DOHH2 (cell line): ENCODE data around the gene ATF6B.
A peak's percentile ranks its signal among the peaks of the same experiment; 100 is the strongest.

Experiments used
- H3F3A ChIP-seq: fragments of 200-600 bp; sonication (generic), shearing (Covaris generic); 2 replicates; pipeline ENCODE4 v1.6.0; 2016; ENCODE audit warnings: antibody characterized with exemption, mild to moderate bottlenecking; ENCODE audit not compliant: control insufficient read depth, insufficient read depth
- H3K27ac ChIP-seq: fragments of 200-600 bp; sonication (generic); 2 replicates; pipeline ENCODE4 v1.5.1; 2014; ENCODE audit warnings: low read depth, mild to moderate bottlenecking, low read length, moderate library complexity
- H3K27me3 ChIP-seq: fragments of 200-600 bp; sonication (generic); 2 replicates; pipeline ENCODE4 v1.6.1; 2014; ENCODE audit warnings: mild to moderate bottlenecking, low read length, mixed read lengths; ENCODE audit not compliant: control insufficient read depth
- H3K36me3 ChIP-seq: fragments of 200-600 bp; sonication (generic); 2 replicates; pipeline ENCODE4 v1.6.1; 2014; ENCODE audit warnings: mild to moderate bottlenecking, low read length, moderate library complexity, mixed read lengths; ENCODE audit not compliant: control insufficient read depth
- H3K4me1 ChIP-seq: fragments of 200-600 bp; sonication (generic); 2 replicates; pipeline ENCODE4 v1.6.1; 2014; ENCODE audit warnings: mild to moderate bottlenecking, low read length, mixed read lengths; ENCODE audit not compliant: control insufficient read depth
- H3K4me2 ChIP-seq: fragments of 200-600 bp; sonication (generic); 2 replicates; pipeline ENCODE4 v1.6.0; 2014; ENCODE audit warnings: mild to moderate bottlenecking, low read length, moderate library complexity
- H3K4me3 ChIP-seq: fragments of 200-600 bp; sonication (generic); 2 replicates; pipeline ENCODE4 v1.5.1; 2014; ENCODE audit warnings: mild to moderate bottlenecking, low read length, mixed read lengths
- H3K79me2 ChIP-seq: fragments of 200-600 bp; sonication (generic); 2 replicates; pipeline ENCODE4 v1.6.1; 2014; ENCODE audit warnings: mild to moderate bottlenecking, low read length, mixed read lengths; ENCODE audit not compliant: control insufficient read depth
- H3K9me2 ChIP-seq: fragments of 200-600 bp; sonication (generic); replicated peaks from 2 replicates; pipeline ENCODE4 v1.6.1; 2014; ENCODE audit warnings: mild to moderate bottlenecking, low read length, mixed read lengths; ENCODE audit not compliant: control insufficient read depth
- H3K9me3 ChIP-seq: fragments of 200-600 bp; sonication (generic); 2 replicates; pipeline ENCODE4 v1.6.1; 2014; ENCODE audit warnings: antibody characterized with exemption, low read length, mixed read lengths; ENCODE audit not compliant: control insufficient read depth, insufficient read depth
- H4K20me1 ChIP-seq: fragments of 200-600 bp; sonication (generic); 2 replicates; pipeline ENCODE4 v1.6.0; 2014; ENCODE audit warnings: low read depth, mild to moderate bottlenecking, antibody characterized with exemption, low read length, moderate library complexity; ENCODE audit not compliant: control insufficient read depth, insufficient read depth
- EZH2phosphoT487 ChIP-seq: fragments of 200-600 bp; sonication (generic); IDR thresholded peaks from 2 replicates; pipeline ENCODE4 v1.6.1; 2017; ENCODE audit warnings: borderline replicate concordance, mild to moderate bottlenecking, antibody characterized with exemption, low read length, moderate library complexity, mixed read lengths
- TF ChIP-seq, protein P1 (sequence below): fragments of 200-600 bp; sonication (generic); IDR thresholded peaks from one replicate; pipeline ENCODE4 v1.5.1; 2014; ENCODE audit warnings: antibody characterized with exemption, mild to moderate bottlenecking, low read depth, low read length; ENCODE audit not compliant: poor library complexity, severe bottlenecking

The ATF6B gene

DNA sequence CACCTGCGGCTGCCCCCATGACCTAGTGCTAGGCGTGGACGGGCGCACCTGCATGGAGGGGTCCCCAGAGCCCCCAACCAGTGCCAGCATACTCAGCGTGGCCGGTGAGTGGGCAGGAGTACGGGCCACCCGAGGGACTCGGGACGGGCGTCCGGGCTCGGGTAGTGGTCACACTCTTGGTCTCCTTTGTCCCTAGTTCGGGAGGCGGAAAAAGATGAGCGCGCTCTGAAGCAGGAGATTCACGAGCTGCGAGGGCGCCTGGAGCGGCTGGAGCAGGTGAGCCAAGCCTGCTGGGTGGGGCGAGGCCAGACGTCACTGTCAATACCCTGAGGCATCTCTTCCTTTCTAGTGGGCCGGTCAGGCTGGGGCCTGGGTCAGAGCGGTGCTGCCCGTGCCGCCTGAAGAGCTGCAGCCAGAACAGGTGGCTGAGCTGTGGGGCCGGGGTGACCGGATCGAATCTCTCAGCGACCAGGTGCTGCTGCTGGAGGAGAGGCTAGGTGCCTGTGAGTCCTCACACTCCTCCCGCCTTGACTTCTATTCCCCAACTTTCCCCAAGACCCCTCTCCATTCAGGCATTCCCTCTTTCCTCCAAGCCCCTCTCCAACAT lies 39.2 kb upstream of the ATF6B start:
- no peaks in the 10 kb centered on the region for H3K9me2 ChIP-seq
- no peak overlapping the region for H3K4me3 ChIP-seq
- no peaks in the 10 kb centered on the region for H4K20me1 ChIP-seq
- no peaks in the 10 kb centered on the region for H3K79me2 ChIP-seq
- TF ChIP-seq, protein P1, sequence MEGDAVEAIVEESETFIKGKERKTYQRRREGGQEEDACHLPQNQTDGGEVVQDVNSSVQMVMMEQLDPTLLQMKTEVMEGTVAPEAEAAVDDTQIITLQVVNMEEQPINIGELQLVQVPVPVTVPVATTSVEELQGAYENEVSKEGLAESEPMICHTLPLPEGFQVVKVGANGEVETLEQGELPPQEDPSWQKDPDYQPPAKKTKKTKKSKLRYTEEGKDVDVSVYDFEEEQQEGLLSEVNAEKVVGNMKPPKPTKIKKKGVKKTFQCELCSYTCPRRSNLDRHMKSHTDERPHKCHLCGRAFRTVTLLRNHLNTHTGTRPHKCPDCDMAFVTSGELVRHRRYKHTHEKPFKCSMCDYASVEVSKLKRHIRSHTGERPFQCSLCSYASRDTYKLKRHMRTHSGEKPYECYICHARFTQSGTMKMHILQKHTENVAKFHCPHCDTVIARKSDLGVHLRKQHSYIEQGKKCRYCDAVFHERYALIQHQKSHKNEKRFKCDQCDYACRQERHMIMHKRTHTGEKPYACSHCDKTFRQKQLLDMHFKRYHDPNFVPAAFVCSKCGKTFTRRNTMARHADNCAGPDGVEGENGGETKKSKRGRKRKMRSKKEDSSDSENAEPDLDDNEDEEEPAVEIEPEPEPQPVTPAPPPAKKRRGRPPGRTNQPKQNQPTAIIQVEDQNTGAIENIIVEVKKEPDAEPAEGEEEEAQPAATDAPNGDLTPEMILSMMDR: no peak
- no peak for TF ChIP-seq EZH2phosphoT487
- H3K4me2 ChIP-seq: no peak overlapping the region
- H3F3A ChIP-seq: peaks cover under 1% of the 10 kb centered on the region; the same call in 1 of the 2 replicates
- peaks cover 10% of the 10 kb centered on the region for H3K4me1 ChIP-seq
- H3K27ac ChIP-seq: no peak overlapping the region
- no peaks in the 10 kb centered on the region for H3K9me3 ChIP-seq
- peaks cover 48% of the 10 kb centered on the region for H3K36me3 ChIP-seq
- no peaks in the 10 kb centered on the region for H3K27me3 ChIP-seq

DNA sequence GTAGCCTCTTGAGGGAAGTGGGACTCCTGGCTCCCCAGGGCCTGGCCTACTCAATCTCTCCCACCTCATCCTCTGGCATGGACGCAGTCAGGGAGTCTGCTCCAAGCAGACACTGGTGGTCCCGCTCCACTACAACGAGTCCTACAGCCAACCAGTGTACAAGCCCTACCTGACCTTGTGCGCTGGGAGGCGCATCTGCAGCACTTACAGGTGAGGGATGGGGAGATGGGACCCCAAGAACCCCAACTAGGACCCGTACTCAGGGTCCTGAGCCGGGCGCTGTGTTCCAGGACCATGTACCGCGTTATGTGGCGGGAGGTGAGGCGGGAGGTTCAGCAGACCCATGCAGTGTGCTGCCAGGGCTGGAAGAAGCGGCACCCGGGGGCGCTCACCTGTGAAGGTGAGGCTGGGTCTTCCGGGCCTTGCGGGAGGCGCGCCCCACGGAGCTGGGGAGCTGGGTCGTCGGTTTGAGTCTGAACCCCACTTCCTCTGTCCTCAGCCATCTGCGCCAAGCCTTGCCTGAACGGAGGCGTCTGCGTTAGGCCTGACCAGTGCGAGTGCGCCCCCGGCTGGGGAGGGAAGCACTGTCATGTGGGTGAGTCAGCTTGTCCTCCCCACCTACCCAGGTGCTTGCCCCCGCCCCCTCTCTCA lies 38.5 kb upstream of the ATF6B start:
- Histone ChIP-seq H3K4me2 (no peak overlapping the region), H3K9me3 (no peaks in the 10 kb centered on the region), H3K36me3 (peaks cover 48% of the 10 kb centered on the region), H3K27ac (no peak overlapping the region), H3K4me1 (peaks cover 10% of the 10 kb centered on the region), H3F3A (no peaks in the 10 kb centered on the region), H4K20me1 (no peaks in the 10 kb centered on the region), H3K27me3 (no peaks in the 10 kb centered on the region), H3K9me2 (no peaks in the 10 kb centered on the region), H3K4me3 (no peak overlapping the region), H3K79me2 (no peaks in the 10 kb centered on the region)
- TF ChIP-seq, protein P1: peak; percentile 26
- TF ChIP-seq EZH2phosphoT487: no peak

DNA sequence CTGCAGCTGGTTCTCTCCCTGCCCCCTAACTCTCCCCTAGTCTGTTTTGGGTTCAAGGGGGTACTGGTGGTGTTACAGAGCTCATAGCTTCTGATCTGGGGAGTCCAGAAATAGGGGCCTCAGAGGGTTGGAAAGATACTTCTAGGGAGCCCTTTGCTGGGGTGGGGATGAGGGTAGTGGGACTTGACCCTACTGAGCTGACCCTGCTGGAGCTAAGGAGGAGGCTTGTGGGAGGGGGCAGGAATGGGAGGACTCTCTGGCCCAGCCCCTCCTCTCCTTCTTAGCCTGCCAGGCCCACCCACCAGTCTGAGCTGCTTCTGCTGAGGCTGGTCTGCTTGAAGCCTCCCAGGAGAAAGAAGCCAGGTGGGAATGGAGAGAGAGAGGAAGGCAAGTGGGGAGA lies 36.2 kb upstream of the ATF6B start, which contains the start of gene EGFL8:
EGFL8 (plus strand) TSS at position 301 of the 400 bp plus-strand sequence. CDS start 1,571 bp downstream, outside the sequence.
- Histone ChIP-seq H3K36me3 (peaks cover 32% of the 10 kb centered on the region), H3F3A (no peaks in the 10 kb centered on the region)
- no peak for TF ChIP-seq EZH2phosphoT487
- TF ChIP-seq, protein P1: no peak

More for the DNA sequence above, 36.2 kb upstream of the ATF6B start, which contains the start of gene EGFL8:
- Histone ChIP-seq H3K4me2 (no peak within 1 kb of the TSS), H3K27me3 (no peaks in the 10 kb centered on the region), H3K4me3 (no peak within 1 kb of the TSS), H4K20me1 (no peaks in the 10 kb centered on the region), H3K27ac (no peak within 1 kb of the TSS), H3K79me2 (no peaks in the 10 kb centered on the region), H3K9me2 (no peaks in the 10 kb centered on the region), H3K4me1 (peaks cover 10% of the 10 kb centered on the region), H3K9me3 (no peaks in the 10 kb centered on the region)
